ENCODE measurements around the gene DPP10. TPM values are rescaled to one million over a fixed set of nuclear protein-coding genes. Genes with fewer than 3 reads are reported as not detected.

Gene DPP10
- total and polyA plus RNA-seq, 10 donors: 0.02 TPM; not detected in 9

DNA sequence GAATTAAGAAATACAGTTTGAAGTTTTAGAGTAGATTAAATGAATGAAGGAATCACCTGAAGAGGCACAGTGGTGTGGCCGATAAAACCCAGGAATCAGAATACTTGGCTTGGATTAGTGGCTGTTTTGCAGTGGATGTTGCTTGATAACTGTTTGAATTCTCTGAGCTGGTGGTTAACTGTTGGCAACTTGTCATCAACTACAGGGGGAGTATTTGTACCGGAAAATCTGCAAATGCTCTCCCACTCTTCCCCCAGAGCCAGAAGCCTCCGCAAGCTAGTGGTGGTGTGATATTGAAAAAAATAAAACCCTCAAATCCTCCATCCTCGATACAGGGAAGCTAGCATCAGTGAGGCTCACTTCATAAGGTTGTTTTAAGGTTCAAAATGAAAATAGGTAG is 326.7 kb downstream of the DPP10 start:
- Histone ChIP-seq H3K36me3 (no peaks in the 10 kb centered on the region), H3K9me3 (no peaks in the 10 kb centered on the region), H3K4me3 (no peak overlapping the region), H3K27me3 (replicated peaks in 1 of 7) (no peaks in the 10 kb centered on the region), H3K4me1 (no peaks in the 10 kb centered on the region), H3K27ac (no peak overlapping the region)
- TF ChIP-seq POLR2AphosphoS5 (IDR thresholded peaks at IDR 0.05) (no peak), POLR2A (IDR thresholded peaks at IDR 0.05) (no peak)
- TF ChIP-seq, protein P1, sequence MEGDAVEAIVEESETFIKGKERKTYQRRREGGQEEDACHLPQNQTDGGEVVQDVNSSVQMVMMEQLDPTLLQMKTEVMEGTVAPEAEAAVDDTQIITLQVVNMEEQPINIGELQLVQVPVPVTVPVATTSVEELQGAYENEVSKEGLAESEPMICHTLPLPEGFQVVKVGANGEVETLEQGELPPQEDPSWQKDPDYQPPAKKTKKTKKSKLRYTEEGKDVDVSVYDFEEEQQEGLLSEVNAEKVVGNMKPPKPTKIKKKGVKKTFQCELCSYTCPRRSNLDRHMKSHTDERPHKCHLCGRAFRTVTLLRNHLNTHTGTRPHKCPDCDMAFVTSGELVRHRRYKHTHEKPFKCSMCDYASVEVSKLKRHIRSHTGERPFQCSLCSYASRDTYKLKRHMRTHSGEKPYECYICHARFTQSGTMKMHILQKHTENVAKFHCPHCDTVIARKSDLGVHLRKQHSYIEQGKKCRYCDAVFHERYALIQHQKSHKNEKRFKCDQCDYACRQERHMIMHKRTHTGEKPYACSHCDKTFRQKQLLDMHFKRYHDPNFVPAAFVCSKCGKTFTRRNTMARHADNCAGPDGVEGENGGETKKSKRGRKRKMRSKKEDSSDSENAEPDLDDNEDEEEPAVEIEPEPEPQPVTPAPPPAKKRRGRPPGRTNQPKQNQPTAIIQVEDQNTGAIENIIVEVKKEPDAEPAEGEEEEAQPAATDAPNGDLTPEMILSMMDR (IDR thresholded peaks at IDR 0.05 in 8 of 11, conservative IDR thresholded peaks at IDR 0.05 in 3 of 11): no peak
- DNase-seq: no peak
- intact Hi-C loops (cut with DNase I; ENCODE audit: low total_unique reads): no loop called here
- WGBS, 5 donors: 54 to 77% (median 60%) methylated on average over 4 of the region's 4 CpGs

DNA sequence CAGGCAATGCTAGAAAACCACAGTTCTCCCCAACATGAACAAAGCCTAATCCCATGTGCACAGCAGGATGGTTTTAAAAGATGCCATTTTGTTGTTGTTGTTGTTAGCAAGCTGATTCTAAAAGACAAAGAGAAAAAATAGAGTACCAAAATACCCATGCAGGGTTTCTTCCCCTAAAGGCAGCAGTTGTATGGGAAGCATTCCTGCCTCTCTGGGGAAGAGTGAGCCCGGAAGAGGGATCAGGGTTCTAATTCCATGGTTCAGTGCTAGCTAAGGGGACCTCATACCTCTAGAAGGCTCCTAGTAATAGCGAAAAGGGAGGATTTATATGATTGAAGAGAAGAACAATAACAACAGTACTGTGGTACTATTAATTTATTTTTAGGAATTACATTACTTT is 327.6 kb downstream of the DPP10 start:
- intact Hi-C loops (cut with DNase I; ENCODE audit: low total_unique reads): no loop called here
- H3K36me3 ChIP-seq: no peaks in the 10 kb centered on the region
- TF ChIP-seq POLR2A (IDR thresholded peaks at IDR 0.05) (no peak), POLR2AphosphoS5 (IDR thresholded peaks at IDR 0.05) (no peak)
- TF ChIP-seq, protein P1 (IDR thresholded peaks at IDR 0.05 in 8 of 11, conservative IDR thresholded peaks at IDR 0.05 in 3 of 11): no peak
- no peaks in the 10 kb centered on the region for H3K9me3 ChIP-seq
- H3K27ac ChIP-seq: no peak overlapping the region
- no peak for DNase-seq
- 75 to 94% (median 88%) methylated on average over 2 of the region's 2 CpGs for WGBS, 5 donors
- H3K4me3 ChIP-seq: no peak overlapping the region
- H3K4me1 ChIP-seq: no peaks in the 10 kb centered on the region
- H3K27me3 ChIP-seq (replicated peaks in 1 of 7): no peaks in the 10 kb centered on the region

DNA sequence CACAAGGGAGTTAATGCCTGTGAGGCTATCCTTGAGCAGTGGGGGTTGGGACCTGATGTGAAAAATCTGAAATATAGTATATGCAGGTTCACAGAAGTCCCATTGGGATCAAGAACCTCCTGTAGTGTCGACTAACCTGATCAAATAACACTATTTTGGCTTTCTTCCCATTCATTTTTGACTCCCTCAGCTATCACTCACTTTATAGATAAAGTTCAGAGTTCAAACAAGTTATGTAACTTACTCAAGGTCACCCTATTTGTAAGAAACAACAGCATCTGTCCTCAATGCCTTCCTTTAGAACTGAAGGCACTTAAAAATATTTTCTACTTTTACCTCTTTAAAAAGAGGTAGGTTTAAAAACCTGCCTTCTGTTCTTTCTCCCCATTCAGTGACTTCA is 341.6 kb downstream of the DPP10 start:
- Histone ChIP-seq H3K4me3 (no peak overlapping the region), H3K36me3 (no peaks in the 10 kb centered on the region), H3K27me3 (replicated peaks in 1 of 7) (no peaks in the 10 kb centered on the region), H3K4me1 (no peaks in the 10 kb centered on the region), H3K27ac (no peak overlapping the region), H3K9me3 (no peaks in the 10 kb centered on the region)
- TF ChIP-seq POLR2A (IDR thresholded peaks at IDR 0.05): no peak
- TF ChIP-seq POLR2AphosphoS5 (IDR thresholded peaks at IDR 0.05): no peak
- TF ChIP-seq, protein P1 (IDR thresholded peaks at IDR 0.05 in 8 of 11, conservative IDR thresholded peaks at IDR 0.05 in 3 of 11): no peak
- DNase-seq: no peak
- intact Hi-C loops (cut with DNase I; ENCODE audit: low total_unique reads): no loop called here
- 29 to 68% (median 43%) methylated on average over 1 of the region's 1 CpG for WGBS, 5 donors

DNA sequence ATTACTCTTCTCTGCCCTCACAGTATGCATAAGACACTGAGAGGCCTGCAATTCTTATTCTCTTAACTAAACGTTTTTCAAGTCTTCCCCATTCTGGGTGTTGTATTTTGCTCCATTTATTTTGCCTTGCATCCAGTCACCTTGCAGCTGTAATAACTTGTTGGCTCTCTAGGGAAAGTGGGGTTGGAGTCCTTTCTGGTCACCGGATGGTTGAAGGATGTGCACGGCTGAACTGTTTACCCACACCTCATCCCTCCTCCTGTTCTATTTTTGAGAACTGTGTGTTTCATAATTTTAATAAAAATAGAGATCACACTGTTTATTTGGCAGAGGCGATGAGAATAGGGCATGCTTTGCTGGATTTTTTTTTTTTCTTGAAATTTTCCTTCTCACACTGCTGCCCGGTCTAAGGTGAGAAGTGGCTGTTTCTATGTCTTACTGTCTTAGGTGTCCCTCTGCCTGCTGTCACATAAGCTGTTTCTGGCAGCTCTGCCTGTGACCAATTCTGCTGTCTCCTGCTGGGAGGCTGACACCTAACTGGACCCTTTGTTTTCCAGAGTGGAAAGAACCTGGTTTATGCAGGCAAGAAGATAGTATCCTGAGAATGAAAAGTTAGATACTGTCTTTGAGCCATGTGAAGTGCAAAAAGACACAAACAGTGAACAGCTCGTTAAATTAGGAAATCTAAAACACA is 342.6 kb downstream of the DPP10 start:
- H3K4me3 ChIP-seq: no peak overlapping the region
- no peaks in the 10 kb centered on the region for H3K27me3 ChIP-seq (replicated peaks in 1 of 7)
- no peaks in the 10 kb centered on the region for H3K36me3 ChIP-seq
- 52 to 68% (median 56%) methylated on average over 6 of the region's 6 CpGs for WGBS, 5 donors
- no peaks in the 10 kb centered on the region for H3K9me3 ChIP-seq
- no peak for DNase-seq
- intact Hi-C loops (cut with DNase I; ENCODE audit: low total_unique reads): no loop called here
- H3K27ac ChIP-seq: no peak overlapping the region
- TF ChIP-seq POLR2AphosphoS5 (IDR thresholded peaks at IDR 0.05) (no peak), POLR2A (IDR thresholded peaks at IDR 0.05) (no peak)
- TF ChIP-seq, protein P1 (IDR thresholded peaks at IDR 0.05 in 8 of 11, conservative IDR thresholded peaks at IDR 0.05 in 3 of 11): no peak
- H3K4me1 ChIP-seq: no peaks in the 10 kb centered on the region
